ENCODE results near the gene KIAA0930. TPM values are rescaled to one million over a fixed set of nuclear protein-coding genes. Genes with fewer than 3 reads are reported as not detected.

Gene KIAA0930
- total RNA-seq, 1 donor from 2014 or later = 49.2 TPM

DNA sequence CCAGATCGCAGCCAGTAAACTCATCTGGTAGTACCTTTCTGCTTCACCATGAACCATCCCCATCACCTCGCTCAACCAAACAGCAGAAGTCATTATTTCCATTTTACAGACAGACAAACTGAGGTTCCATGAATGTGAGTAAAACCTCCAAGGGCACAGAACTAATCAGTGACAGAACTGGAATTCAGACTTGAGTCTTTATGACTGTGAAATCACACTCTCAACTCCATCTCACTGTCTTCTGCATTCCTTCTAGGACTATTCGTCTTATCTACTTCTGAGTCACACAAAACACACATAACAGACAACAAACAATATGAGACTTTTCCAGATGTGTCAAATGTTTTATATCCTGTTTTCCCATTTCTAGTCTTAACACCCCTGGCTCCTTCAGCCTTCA is 86.3 kb downstream of the KIAA0930 start:
- no peak for DNase-seq (ENCODE audit: low read depth)

DNA sequence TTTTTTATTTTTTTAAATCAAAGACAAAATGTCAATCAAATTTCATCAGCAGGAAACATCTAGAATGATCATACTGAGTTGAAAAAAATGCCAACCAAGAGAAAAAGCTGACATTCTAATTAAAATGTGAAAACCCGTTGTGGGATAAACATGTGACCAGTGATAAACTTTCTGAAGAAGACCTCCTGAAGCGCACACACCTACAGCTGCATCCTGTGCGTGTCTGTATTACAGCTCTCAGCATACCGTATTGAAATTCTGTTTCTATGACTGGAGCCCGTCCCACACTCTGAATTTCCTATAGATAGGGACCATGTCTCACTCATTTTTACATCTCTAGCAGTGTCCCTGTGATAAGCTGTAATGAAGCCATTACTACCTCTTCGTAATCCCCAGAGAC is 89.2 kb downstream of the KIAA0930 start:
- DNase-seq (ENCODE audit: low read depth) = no peak

DNA sequence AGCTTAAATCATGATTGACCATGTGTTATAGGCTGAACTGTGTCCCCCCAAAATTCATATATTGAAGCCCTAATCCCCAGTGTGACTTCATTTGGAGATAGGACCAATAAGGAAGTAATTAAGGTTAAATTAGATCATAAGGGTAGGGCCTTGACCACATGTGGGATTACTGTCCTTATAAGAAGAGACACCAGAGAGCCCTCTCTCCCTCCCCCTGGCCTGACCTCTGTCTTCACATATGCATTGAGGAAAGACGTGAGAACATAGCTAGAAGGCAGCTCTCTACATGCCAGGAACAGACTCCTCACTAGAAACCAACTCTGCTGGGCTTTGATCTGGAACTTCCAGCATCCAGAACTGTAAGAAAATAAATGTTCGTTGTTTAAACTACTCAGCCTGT is 90.6 kb downstream of the KIAA0930 start:
- no peak for DNase-seq (ENCODE audit: low read depth)

DNA sequence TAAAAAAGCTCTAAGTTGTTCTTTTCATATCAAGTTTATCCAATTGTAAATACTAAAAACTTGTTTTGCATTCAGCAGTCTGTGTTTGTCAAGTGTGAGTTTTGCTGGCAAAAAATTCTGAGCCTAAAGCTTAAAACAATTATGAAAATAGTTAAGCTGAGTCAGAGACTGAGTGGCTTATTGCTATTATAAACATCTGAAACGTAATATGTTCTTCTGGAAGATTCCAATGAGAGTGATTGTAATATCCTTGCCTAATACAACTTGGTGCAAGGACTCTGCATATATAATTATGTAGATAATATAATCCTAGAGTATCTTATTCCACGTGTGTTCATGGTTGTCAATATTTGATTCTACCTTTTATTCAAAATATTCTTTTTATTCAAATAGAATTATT is 91.0 kb downstream of the KIAA0930 start:
- no peak for DNase-seq (ENCODE audit: low read depth)

DNA sequence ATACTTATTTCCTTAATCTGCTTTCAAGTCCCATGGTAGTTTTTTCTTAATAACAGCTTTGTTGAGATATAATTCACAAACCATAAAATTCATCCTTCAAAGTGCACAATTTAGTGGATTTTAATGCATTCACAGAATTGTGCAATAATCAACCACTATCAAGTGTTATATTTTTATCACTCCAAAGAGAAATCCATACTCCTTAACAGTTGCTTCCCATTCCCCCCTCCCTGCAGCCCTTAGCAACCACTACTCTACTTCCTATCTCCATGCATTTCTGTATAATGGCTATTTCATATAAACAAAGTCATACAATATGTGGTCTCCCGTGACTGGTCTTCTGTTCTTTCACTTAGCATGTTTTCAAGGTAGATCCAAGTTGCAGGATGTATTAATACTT is 95.8 kb downstream of the KIAA0930 start:
- DNase-seq (ENCODE audit: low read depth) = no peak

DNA sequence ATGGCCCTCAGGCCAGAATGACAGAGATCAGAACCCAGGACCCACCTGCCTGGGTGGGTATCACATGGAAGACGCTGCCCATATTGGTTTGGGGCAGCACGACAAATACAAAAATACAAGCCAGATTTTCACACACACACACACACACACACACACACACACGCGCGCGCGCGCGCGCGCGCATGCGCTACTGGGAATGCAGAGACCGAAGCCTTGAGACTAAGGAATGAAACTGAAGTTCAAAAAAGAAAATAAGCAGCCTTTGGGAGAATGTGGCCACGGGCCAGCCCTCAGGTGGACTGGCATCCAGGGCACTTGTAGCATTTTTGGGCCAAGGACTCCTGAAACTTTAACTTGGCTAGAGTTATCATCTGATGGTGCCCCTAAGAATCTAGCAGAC is 98.3 kb downstream of the KIAA0930 start:
- no peak for DNase-seq (ENCODE audit: low read depth)

MicroRNA genes within 50 kb of the gene (microRNA counts, 767-probe panel; counts per million panel counts)
- microRNA hsa-miR-1249 = not detected

Small RNA genes lying within 50 kb of the gene (microRNA-seq; reads per million reads assigned to microRNA genes)
- gene MIR1249 = 6.5 reads per million, percentile 26 among the genes with 10 or more reads in this experiment

Other genes starting within 250 kb of the KIAA0930 start
- gene PHF21B, start 230.9 kb downstream of the KIAA0930 start, total RNA-seq = 0.35 and 1.9 TPM in 2 replicates
- 17.9 and 20.9 TPM in 2 replicates for gene NUP50, start 77.0 kb downstream of the KIAA0930 start, total RNA-seq
- not detected in 2 replicates for gene UPK3A, start 44.1 kb upstream of the KIAA0930 start, total RNA-seq
- 12.3 and 12.7 TPM in 2 replicates for gene FAM118A, start 69.0 kb upstream of the KIAA0930 start, total RNA-seq
- not detected in 2 replicates for gene SMC1B, start 172.7 kb upstream of the KIAA0930 start, total RNA-seq
- gene RIBC2, start 172.8 kb upstream of the KIAA0930 start, total RNA-seq = not detected in 2 replicates